ENCODE data around the gene CCDC192. TPM values are rescaled to one million over a fixed set of nuclear protein-coding genes. Genes with fewer than 3 reads are reported as not detected.
A peak's percentile ranks its signal among the peaks of the same experiment; 100 is the strongest.

Gene CCDC192
- total RNA-seq, 1 experiment from 2014 or later: not detected

DNA sequence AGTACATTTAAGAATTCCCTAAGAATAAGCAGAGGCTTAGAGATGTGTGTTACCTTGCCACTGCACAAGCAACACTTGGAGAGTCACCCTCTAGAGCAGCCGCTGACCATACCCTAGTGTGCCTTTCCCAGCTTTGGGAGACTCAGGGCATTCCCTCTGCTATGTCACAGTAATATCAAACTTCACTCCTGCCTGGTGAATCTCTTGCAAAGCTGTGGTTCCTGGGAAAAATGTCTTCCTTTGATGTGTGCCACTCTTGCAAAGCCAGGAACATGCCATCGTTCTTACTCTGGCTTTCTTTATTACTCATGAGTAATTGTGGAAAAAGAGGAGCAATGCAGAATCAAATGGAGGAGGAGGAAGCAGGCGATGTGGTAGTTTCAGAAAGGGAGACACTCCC lies 173.2 kb downstream of the CCDC192 start:
- intact Hi-C loops (cut with micrococcal nuclease; ENCODE audit: unreplicated experiment): loop anchor here (2.0 kb wide), 1 partner anchor 622 kb away; no protein-coding TSS in a partner anchor
- Histone ChIP-seq H3K4me3 (ENCODE audit: low read depth, low read length) (no peak overlapping the region), H3K27me3 (replicated peaks; ENCODE audit: control insufficient read depth, insufficient read depth, low read length) (peaks cover 1% of the 10 kb centered on the region; the same call in 1 of the 2 replicates), H3K9me3 (no peaks in the 10 kb centered on the region), H3K4me1 (peaks cover 40% of the 10 kb centered on the region), H3K36me3 (ENCODE audit: control insufficient read depth, insufficient read depth, low read length) (no peaks in the 10 kb centered on the region)
- TF ChIP-seq, protein P1, sequence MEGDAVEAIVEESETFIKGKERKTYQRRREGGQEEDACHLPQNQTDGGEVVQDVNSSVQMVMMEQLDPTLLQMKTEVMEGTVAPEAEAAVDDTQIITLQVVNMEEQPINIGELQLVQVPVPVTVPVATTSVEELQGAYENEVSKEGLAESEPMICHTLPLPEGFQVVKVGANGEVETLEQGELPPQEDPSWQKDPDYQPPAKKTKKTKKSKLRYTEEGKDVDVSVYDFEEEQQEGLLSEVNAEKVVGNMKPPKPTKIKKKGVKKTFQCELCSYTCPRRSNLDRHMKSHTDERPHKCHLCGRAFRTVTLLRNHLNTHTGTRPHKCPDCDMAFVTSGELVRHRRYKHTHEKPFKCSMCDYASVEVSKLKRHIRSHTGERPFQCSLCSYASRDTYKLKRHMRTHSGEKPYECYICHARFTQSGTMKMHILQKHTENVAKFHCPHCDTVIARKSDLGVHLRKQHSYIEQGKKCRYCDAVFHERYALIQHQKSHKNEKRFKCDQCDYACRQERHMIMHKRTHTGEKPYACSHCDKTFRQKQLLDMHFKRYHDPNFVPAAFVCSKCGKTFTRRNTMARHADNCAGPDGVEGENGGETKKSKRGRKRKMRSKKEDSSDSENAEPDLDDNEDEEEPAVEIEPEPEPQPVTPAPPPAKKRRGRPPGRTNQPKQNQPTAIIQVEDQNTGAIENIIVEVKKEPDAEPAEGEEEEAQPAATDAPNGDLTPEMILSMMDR (IDR thresholded peaks at IDR 0.05; ENCODE audit: insufficient read depth in 1 of 2, low read depth in 1 of 2, low read length in 1 of 2, severe bottlenecking in 1 of 2, unreplicated experiment in 1 of 2): no peak
- DNase-seq: no peak
- Mint-ChIP-seq H3K9me3 (ENCODE audit: unreplicated experiment) (peaks cover 7% of the 10 kb centered on the region), H3K36me3 (ENCODE audit: insufficient read depth, unreplicated experiment) (no peaks in the 10 kb centered on the region), H3K27me3 (ENCODE audit: insufficient read depth, unreplicated experiment) (no peaks in the 10 kb centered on the region), H3K27ac (ENCODE audit: unreplicated experiment) (no peak overlapping the region), H3K4me3 (ENCODE audit: unreplicated experiment) (no peak overlapping the region), H3K4me1 (ENCODE audit: low read depth, unreplicated experiment) (peaks cover 21% of the 10 kb centered on the region)
- BruUV-seq (replicated peaks): no TSS peak
- ChIA-PET POLR2A (interaction anchor here (1.0 kb wide), 1 partner anchor 122 kb away, joined by 7 read pairs; no protein-coding TSS in a partner anchor), CTCF (interaction anchor here (0.6 to 2.1 kb wide), 5 partner anchors 11 to 325 kb away, joined by 3 to 9 read pairs (median 6); no protein-coding TSS in a partner anchor)

DNA sequence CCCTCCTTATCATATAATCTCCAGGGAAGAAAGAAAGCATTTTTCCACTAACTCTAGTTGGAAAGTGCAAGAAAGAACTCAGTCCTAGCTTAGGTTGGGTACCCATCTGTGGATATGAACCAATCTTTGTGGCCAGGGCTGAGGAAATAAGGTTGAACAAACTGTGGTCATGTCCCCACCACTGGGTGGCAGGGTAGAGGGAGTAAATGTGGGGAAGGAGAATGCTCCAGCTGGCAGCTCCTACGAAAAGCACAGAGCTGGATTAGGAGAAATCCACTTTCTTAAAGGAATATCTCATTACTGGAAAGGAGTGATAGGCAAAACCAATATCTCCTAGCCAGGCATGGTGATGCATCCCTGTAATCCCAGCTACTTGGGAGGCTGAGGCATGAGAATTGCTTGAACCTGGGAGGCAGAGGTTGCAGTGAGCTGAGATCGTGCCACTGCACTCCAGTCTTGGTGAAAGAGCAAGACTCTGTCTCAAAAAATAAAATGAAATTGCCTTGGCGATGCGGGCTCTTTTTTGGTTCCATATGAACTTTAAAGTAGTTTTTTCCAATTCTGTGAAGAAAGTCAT lies 175.1 kb downstream of the CCDC192 start:
- Histone ChIP-seq H3K9me3 (no peaks in the 10 kb centered on the region), H3K36me3 (ENCODE audit: control insufficient read depth, insufficient read depth, low read length) (no peaks in the 10 kb centered on the region), H3K4me3 (ENCODE audit: low read depth, low read length) (no peak overlapping the region), H3K4me1 (peaks cover 40% of the 10 kb centered on the region), H3K27me3 (replicated peaks; ENCODE audit: control insufficient read depth, insufficient read depth, low read length) (no peaks in the 10 kb centered on the region)
- no peaks in the 10 kb centered on the region for H3K9me3 Mint-ChIP-seq (ENCODE audit: unreplicated experiment)
- H3K4me3 Mint-ChIP-seq (ENCODE audit: unreplicated experiment): peak overlapping the region; percentile 34
- peaks cover 21% of the 10 kb centered on the region for H3K4me1 Mint-ChIP-seq (ENCODE audit: low read depth, unreplicated experiment)
- H3K27ac Mint-ChIP-seq (ENCODE audit: unreplicated experiment): peak overlapping the region; percentile 53
- TF ChIP-seq, protein P1 (IDR thresholded peaks at IDR 0.05; ENCODE audit: insufficient read depth in 1 of 2, low read depth in 1 of 2, low read length in 1 of 2, severe bottlenecking in 1 of 2, unreplicated experiment in 1 of 2): peak; percentile 42 to 62
- H3K36me3 Mint-ChIP-seq (ENCODE audit: insufficient read depth, unreplicated experiment): no peaks in the 10 kb centered on the region
- BruUV-seq (replicated peaks): no TSS peak
- DNase-seq: peak; percentile 66 to 73
- H3K27me3 Mint-ChIP-seq (ENCODE audit: insufficient read depth, unreplicated experiment): no peaks in the 10 kb centered on the region
- intact Hi-C loops (cut with micrococcal nuclease; ENCODE audit: unreplicated experiment): no loop called here
- ChIA-PET CTCF (interaction anchor here (0.6 to 1.2 kb wide), 8 partner anchors 31 to 306 kb away, joined by 3 to 6 read pairs (median 3); no protein-coding TSS in a partner anchor), POLR2A (no interaction called here)

DNA sequence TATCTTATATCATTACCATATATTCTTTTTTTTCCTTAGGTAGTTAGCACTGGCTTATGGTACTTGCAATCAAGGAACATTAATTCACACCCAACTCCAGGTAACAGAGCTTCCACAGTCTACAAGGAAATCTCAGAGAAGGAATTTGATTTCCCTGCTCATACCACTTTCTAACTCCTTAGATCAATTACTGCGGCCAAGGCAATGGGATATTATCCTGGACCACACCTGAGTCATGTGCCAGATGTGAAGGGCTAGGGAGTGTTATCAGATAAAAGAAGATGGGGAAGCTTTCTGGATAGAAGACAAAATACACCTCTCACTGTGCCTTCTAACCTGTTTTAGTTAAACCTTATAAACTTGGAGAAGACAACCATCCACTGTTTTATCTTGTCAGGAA lies 181.2 kb downstream of the CCDC192 start:
- H3K4me1 Mint-ChIP-seq (ENCODE audit: low read depth, unreplicated experiment): peaks cover 12% of the 10 kb centered on the region
- Histone ChIP-seq H3K4me3 (ENCODE audit: low read depth, low read length) (no peak overlapping the region), H3K27me3 (replicated peaks; ENCODE audit: control insufficient read depth, insufficient read depth, low read length) (no peaks in the 10 kb centered on the region), H3K4me1 (peaks cover 19% of the 10 kb centered on the region), H3K9me3 (no peaks in the 10 kb centered on the region), H3K36me3 (ENCODE audit: control insufficient read depth, insufficient read depth, low read length) (no peaks in the 10 kb centered on the region)
- H3K27me3 Mint-ChIP-seq (ENCODE audit: insufficient read depth, unreplicated experiment): no peaks in the 10 kb centered on the region
- CTCF ChIA-PET: interaction anchor here (0.9 to 1.4 kb wide), 3 partner anchors 10 to 125 kb away, joined by 3 to 5 read pairs (median 3); no protein-coding TSS in a partner anchor
- TF ChIP-seq, protein P1 (IDR thresholded peaks at IDR 0.05; ENCODE audit: insufficient read depth in 1 of 2, low read depth in 1 of 2, low read length in 1 of 2, severe bottlenecking in 1 of 2, unreplicated experiment in 1 of 2): no peak
- H3K36me3 Mint-ChIP-seq (ENCODE audit: insufficient read depth, unreplicated experiment): no peaks in the 10 kb centered on the region
- POLR2A ChIA-PET: no interaction called here
- no peak overlapping the region for H3K27ac Mint-ChIP-seq (ENCODE audit: unreplicated experiment)
- BruUV-seq (replicated peaks): no TSS peak
- intact Hi-C loops (cut with micrococcal nuclease; ENCODE audit: unreplicated experiment): no loop called here
- H3K4me3 Mint-ChIP-seq (ENCODE audit: unreplicated experiment): no peak overlapping the region
- no peak for DNase-seq
- peaks cover 1% of the 10 kb centered on the region for H3K9me3 Mint-ChIP-seq (ENCODE audit: unreplicated experiment)
